ENCODE results near the gene GNG2.
"Not testable (repeated sequence)": the region's sequence is repeated elsewhere in the genome, so short reads cannot be mapped to it uniquely, and the experiment has no call there.

The GNG2 gene

GRCh38 chr14:51897791-51898355 lies 37.5 kb downstream of the GNG2 start:
- no peak for DNase-seq

DNA sequence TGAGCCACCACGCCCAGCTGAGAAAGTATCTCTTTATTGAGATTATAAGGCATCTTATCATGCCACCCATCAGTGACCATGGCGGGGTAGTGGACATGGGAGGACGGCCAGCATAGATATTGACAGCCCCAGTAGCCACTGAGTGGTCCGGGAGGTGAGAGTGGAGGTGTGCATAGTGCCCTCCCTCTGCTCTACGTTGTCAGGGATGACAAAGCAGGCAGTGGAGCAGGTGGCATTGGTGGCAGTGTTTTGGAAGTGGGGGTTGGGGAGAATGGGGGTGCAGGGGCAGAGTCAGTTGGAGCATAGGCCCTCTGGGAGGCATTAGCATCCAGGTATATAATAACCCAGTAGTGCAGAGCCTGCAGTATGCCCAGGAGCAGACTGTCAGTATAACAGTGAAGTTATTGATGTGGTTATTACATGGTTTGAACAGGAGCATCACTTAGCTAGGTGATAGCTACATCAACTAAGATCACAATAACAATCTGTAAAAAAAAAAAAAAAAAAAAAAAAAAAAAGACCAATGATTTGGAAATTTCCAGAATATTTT lies 41.1 kb downstream of the GNG2 start:
- no peak for DNase-seq

DNA sequence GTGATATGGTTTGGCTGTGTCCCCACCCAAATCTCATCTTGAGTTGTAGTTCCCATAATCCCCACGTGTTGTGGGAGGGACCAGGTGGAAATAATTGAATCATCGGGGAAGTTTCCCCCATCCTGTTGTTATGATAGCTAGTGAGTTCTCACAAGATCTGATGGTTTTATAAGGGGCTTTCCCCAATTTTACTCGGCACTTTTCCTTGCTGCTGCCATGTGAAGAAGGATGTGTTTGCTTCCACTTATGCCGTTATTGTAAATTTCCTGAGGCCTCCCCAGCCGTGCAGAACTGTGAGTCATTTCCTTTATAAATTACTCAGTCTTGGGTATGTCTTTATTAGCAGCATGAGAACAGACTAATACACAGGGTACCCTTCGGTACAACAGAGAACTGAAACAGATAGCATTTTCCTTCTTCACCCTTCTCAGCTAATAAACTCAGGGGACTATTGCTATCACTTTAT lies 45.3 kb downstream of the GNG2 start:
- DNase-seq, result not testable (repeated sequence)

DNA sequence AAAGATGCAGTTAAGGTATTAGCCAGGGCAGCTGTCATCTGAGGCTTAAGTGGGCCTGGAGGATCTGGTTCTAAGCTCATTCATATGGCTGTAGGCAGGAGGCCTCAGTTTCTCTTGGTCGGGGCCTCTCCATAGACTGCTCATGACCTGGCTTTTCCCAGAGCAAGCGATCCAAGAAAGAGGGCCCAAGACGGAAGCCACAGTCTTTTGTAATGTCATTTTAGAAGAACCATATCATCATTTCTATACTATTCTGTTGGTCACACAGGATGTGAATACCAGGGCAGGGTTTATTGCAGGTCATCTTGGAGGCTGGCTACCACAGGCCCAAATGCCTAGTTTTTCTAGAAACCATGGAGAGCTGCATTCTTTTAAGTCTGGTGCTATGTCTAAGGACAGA lies 47.7 kb downstream of the GNG2 start:
- DNase-seq, result no peak

- DNase-seq, result no peak
Measured at GRCh38 chr14:51912112-51912786, 51.8 kb downstream of the GNG2 start.

- no peak for DNase-seq
Measured at GRCh38 chr14:51914310-51914709, 53.9 kb downstream of the GNG2 start.

- DNase-seq, result no peak
Measured at GRCh38 chr14:51917193-51917592, 56.8 kb downstream of the GNG2 start.

- no peak for DNase-seq
Measured at GRCh38 chr14:51921026-51921425, 60.6 kb downstream of the GNG2 start.

DNA sequence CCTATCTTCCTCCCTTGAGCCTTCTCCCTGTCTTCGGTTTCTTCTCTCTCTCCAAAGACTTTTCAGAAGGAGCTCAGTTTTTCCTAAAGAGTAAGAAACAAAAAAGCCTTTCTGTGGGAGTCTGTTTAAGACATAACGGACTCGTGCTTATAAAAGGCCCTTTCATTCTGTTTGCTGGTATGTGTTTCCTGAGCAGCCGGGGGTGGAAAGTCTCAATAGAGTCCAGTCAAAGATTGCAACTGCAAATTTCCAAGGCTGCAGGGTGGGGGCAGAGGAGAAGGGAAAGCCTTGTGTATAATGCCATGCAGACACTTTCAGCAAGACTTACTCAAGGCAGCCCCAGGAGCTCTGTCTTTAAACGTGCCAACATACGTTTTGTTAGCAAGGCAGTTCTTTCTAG lies 62.2 kb downstream of the GNG2 start:
- DNase-seq, result no peak

DNA sequence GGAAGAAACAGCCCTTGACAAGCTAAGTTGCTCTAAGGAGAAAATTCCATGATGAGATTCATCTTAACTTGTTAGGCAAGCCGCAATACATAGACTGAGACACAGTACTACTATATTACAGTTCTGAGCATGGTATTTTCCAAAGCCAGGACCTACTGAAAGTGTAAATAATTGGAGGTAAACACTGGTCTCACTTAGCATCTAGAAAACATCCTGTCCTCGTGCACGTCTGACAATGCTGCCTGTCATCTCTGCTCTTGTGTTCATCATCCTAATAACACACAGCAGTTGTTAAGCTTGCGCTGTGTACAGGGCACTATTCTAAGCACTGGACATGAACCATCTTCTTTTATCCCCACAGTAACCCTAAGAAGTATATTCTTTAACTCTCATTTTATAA lies 64.2 kb downstream of the GNG2 start:
- DNase-seq, result no peak

DNA sequence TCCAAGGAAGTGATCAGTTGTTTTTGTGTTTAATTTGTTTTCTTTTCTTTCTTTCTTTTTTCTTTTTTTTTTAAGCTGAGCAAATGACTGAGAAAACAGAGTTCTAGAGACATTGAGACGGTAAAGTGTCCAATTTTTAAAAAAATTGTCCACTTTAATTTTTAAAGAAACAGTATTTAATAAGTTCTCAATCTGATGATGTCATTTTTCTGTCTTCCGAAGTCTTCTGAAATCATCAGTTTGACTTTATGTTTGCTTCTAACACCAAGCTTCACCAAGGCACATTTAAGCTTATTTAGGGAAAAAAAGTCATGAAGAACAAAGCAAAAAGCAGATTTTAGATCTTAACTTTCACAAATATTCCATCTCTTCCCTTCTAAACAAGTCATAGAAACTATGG lies 65.6 kb downstream of the GNG2 start:
- DNase-seq, result no peak

DNA sequence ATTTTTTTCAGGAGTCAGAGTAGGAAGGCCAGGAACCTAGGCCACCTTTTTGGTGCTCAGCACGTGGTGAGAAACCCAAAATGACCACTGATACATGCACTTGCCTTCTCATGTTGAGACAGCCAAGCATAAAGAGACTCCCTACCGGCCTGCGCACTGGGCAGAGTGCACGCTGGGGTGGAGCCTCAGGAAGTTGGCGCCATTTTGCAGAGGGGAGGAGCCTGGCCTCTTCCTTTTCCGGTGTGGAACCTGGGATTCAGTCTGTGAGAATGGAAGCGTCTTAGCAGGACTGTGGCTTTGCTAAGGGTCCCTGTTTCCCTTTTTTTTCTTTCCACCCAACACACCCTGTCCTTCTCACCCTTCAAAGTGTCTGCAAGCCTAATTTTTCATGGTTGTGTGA lies 66.0 kb downstream of the GNG2 start:
- DNase-seq, result no peak

DNA sequence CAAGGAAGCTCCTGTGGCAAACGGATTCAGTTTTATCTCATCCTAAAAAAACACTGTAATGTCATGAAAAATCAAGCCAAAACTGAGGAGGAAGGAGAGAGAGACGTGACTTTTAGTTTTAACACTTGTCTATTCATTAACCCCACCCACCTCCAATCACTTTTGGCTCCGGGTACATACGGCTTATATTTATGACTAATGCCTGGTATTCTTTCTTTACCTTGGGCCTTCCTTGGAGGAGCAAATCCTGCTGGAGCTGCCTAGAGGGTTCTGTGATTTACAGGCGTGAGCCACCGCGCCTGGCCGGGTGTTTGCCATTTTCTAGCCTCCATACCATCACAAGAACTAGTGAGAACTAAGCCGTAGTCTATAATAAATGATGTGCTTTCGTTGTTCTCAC lies 68.2 kb downstream of the GNG2 start:
- DNase-seq, result no peak

DNA sequence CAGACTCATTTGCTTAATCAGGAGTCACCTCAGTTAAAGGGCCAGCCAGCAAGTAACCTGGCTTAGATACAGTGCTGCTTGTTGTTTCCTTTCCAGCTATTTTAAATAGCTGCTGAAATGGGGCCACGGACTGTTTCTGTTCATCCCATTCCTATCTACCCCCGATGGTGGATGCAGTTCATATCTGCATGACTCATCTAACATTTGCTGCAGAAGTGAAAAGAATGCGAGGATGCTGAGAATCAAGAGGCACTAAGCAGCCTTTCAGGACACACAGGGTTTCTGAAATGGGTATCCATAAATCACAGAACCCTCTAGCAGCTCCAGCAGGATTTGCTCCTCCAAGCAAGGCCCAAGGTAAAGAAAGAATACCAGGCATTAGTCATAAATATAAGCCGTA lies 68.8 kb downstream of the GNG2 start:
- DNase-seq, result no peak

GRCh38 chr14:51929910-51930682 lies 69.7 kb downstream of the GNG2 start:
- no peak for DNase-seq

- no peak for DNase-seq
Measured at GRCh38 chr14:51931308-51931707, 70.9 kb downstream of the GNG2 start.

- no peak for DNase-seq
Measured at GRCh38 chr14:51933191-51933590, 72.8 kb downstream of the GNG2 start.

DNA sequence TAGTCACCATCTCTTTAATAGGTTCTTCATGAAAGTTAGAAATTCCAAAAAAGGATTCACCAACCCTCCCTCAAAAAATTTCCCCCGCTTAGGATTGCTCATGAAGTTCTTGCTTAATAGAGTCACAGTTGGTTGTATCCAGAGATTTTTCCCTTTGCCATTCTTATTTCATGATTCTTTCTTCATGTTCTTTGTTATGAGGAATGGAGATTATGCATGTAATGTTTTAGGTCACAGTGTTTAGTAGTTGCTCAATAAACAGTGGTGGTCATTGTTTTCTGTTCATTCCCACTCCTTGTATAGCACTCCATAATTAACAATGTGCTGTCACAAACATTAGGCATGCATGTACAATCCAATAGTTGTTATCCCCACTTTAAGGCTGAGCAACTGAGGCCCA lies 77.7 kb downstream of the GNG2 start:
- no peak for DNase-seq

DNA sequence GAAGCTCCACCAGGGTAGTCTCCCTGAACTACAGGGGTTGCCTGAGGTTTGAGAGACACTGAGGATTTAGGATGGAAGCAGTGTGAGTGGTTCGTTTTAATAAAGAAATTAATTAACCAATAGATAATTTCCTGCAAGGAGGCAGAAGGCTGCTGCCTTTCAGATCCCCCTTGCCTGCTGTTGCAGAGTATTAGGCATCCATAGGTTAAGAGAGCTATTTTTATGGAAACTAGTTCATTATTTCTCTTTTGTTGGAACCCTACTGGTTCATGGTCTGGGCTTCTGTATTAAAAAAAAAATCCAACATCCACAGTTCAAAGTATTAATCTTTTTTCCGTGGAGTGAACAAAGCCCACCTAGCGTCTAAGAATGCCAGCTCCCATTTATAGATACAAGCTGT lies 78.4 kb downstream of the GNG2 start:
- DNase-seq, result no peak

DNA sequence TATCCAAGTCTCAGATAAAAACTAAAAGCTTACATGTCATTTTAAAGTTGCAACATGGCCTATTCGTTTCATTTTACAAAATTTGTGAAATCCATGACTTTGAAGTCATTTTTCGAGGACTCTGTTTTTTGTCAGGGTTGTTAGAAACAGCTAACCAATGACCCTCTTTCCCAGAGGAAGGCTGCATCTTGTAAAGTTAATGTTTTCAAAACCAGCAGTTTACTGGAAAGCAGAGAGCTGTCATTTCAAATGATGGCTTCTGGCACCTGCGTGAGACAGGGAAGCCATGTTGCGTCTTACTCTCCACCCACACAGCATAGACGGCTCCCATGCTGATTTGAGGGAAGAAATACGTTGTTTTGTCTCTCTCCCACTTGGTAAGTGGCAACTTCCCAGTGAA lies 78.8 kb downstream of the GNG2 start:
- DNase-seq, result no peak

- no peak for DNase-seq
Measured at GRCh38 chr14:51939755-51940301, 79.4 kb downstream of the GNG2 start.

GRCh38 chr14:51942971-51943370 lies 82.6 kb downstream of the GNG2 start:
- DNase-seq, result no peak

DNA sequence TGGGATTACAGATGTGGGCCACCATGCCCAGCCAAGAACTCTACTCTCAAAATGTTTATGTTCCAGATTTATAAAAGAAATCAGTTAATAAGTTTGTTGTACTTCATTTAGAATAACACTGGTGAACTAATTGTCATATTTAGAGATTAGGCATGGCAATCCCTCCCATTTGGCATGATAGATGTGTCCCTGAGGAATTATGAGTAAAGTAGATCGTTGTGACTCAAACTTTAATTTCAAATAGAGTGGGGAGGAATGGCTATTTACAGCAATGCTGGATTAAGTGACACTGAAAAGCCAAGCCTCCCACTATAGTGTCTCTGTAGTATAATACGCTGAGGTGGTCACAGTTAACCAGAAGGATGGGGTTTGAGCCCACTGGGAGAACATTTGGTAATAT lies 89.6 kb downstream of the GNG2 start:
- no peak for DNase-seq

DNA sequence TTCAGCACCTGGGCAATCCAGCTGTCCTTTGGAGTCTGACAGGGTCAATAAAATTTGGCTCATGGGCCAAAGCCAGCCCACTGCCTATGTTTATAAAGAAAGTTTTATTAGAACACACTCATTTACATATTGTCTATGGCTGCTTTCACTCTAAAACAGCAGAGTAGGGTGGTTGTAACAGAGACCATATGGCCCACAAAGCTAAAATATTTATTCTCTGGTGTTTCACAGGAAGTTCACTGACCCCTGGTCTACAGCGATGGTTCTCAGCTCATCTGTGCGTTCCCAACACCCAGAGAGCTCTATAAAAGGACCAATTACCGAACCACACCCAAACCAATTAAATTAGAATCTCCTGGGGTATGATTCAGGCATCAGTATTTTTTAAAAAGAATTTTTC lies 91.2 kb downstream of the GNG2 start:
- DNase-seq, result no peak

Data from NCI-H2029 treated with DMSO at 0.1 percent for 48 hours (cell line).